Renal cortex interstitium (tissue), 11 donors: Measurements from ENCODE around the gene SIK3. TPM values are rescaled to one million over a fixed set of nuclear protein-coding genes. Genes with fewer than 3 reads are reported as not detected.
A peak's percentile ranks its signal among the peaks of the same experiment; 100 is the strongest.

Experiments used
- DNase-seq, 11 donors: peaks; one replicate each; pipeline ENCODE4 v3.0.0-alpha.2; 2013; ENCODE audit warnings: low read depth in 9 of 11, low spot score in 4 of 11; ENCODE audit errors: extremely low read depth in 1 of 11
- polyA plus RNA-seq, 3 donors: library from polyadenylated mRNA; unstranded; fragments of 120-200 nt; gene quantifications; one replicate each; pipeline ENCODE4 v1.2.1, GENCODE V29; 2013; ENCODE audit not compliant: insufficient read length in 3 of 3

SIK3 gene
- polyA plus RNA-seq, 3 donors, result 34.7 to 48.6 (median 36.1) TPM

- no peak for DNase-seq
Measured at GRCh38 chr11:116955548-116955947, 142.7 kb downstream of the SIK3 start.

DNA sequence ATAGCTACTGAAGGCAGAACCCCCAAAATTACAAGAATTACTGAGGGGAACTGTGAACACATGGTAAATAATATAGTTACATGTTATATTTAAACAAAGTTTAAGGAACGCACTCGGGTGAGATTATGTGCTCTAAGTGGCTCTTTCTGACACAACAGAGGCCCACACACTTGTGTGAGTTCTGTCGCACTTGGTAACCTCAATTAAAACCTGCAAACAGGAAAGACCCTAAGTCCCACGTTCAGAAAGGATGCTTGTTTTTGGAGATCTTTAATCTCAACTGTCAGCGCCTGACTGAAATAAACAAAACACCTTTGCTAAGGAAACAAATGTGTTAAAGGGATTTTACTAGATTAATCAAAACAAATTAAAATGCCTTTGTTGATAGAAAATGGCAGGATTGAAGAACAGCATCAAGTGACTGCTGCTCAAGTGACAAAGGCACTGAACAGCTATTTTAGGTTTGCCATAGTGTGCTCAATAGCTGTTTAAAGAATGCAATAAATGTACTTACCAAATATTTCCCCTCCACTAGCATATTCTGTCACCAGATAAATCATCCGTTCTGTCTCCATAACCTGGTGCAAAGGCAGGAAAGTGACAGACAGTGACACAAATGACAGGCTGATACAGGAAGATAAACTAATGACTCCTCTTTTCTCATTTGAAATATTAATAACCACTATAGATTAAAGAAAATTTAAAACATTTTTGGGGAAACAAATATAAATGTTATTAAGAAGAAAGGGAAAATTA is 144.5 kb downstream of the SIK3 start:
- no peak for DNase-seq

DNA sequence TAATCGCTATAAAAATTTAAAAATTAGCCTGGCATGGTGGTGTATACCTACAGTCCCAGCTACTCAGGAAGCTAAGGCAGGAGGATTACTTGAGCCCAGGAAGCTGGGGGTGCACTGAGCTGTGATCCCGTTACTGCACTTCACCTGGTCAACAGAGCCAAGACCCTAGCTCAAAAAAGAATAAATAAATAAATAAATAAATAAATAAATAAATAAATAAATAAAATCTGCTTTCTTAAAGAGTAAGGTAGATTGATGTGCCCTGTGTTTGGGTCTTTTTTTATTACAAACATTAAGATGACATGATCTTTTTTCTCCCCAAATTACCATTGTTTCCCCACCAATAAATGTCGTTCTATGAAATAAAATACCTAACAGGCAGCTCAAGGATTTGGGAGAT is 146.5 kb downstream of the SIK3 start:
- no peak for DNase-seq

DNA sequence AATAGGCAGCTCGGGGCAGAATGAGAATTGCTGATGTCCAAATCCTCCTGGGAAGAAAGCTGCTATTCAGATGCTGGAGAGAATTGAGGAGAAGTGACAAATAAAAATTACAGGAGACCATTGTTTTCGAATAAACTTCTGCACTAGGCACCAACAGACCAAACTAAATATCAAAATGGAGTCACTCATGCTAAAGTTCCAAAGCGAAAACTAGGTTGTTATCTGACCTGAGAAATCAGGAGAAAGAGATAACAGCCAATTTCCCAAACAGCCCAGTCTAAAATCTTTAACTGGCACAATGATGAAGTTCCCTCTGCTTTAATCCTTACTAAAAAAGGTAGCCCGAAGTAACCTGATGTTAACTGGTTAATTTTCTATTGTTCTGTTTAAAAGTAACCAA is 148.0 kb downstream of the SIK3 start:
- DNase-seq, result no peak

GRCh38 chr11:116948391-116948790 is 149.8 kb downstream of the SIK3 start:
- DNase-seq, result no peak

DNA sequence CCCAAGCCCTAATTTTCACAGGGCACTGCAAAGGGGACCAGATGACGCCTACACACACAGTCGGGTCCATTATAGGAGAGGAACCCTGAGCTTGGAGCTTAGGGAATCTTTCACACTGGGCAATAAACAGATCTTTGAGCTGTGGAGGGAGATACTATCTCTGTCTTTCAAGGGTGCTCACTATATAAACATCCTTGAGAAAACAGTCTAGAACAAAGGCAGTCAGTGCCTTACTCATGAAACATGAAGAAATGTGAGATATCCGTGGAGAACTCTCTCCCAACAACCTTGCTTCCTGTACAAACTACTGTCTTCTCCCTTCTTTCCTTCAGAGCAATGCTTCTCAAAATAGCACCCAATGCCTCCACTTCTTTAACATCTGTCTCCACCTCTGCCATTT is 151.8 kb downstream of the SIK3 start:
- DNase-seq, result no peak

DNA sequence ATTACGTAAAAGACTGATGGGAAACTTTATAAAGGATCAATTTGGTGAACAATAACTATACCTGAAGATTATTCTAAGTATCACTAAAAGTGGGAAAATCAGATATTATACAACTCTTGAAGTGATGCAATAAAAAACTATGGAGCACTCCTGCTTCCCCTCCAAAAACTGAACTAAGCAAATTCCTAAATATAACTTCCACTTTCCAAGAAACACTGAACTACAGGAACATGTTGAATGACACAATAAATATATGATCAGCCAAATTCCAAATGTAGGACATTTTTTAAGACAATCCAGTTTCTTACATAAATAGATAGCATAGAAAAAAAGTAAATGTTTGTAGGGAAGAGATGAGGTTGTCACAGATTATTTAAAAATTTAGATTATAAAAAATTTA is 158.7 kb downstream of the SIK3 start:
- no peak for DNase-seq

- no peak for DNase-seq
Measured at GRCh38 chr11:116938471-116939070, 159.7 kb downstream of the SIK3 start.

DNA sequence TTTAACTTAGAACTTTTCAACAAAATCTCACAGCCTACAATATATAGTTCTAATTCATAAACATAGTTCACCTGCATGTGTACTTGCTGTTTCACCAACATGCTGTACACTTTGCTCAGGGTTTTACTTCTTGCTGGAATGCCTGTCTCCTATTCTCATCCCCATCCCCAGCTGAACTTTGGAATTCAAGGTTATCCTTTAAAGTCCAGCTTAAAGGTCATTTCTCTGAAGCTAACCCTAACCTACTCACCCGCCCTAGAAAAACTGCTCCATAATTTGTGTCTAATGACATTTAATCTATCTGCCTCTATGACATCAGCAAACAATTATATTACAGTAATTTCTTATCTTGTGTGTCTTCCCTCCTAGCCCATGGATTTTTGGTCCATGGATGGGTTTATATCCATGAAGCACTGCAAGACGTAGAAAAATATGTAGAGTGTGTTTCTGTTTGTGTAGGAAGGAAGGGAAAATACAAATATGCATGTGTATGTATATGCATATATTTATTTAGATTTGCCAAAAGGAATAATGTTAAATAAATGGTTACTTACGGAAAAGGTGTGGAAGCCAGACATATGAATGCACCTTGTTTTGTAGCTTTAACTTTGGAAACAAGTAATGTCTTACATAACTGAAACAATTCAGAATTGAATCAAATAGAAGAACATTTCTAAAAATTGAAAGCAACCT is 161.3 kb downstream of the SIK3 start:
- DNase-seq, result no peak

DNA sequence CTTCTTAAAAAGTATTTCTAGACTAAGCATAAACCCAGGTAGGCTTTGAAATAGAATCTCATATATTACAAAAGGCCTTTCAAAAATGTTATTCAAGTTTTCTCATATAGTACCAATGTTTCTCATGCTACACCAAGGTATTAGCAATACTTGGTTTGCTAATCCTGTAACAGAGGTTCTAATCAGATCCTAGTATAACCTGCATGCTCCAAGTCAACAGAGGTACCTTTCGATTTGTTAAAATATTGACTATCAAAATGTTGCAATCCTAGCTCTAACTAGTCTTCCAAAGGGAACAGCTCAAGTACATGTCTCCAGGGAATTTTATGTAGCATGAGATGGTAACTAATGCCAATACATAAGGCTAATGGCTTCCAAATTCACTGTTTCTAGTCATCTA is 162.7 kb downstream of the SIK3 start:
- no peak for DNase-seq

DNA sequence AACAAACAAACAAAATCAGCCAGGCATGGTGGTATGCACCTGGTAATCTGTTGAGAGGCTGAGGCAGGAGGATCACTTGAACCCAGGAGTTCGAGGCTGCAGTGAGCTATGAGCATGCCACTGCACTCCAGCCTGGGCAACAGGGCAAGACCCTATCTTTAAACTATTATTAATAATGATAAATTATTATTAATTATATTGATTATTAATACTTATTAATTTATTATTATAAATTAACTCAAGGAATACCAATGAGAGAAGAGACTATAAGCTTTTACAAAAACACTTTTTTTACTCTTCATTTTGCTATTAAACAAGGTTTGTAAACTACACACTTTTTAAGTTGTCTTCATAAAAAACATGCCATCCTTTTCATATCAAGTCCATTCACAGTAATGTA is 163.1 kb downstream of the SIK3 start:
- DNase-seq, result no peak

- DNase-seq, result no peak
Measured at GRCh38 chr11:116933961-116934360, 164.3 kb downstream of the SIK3 start.

DNA sequence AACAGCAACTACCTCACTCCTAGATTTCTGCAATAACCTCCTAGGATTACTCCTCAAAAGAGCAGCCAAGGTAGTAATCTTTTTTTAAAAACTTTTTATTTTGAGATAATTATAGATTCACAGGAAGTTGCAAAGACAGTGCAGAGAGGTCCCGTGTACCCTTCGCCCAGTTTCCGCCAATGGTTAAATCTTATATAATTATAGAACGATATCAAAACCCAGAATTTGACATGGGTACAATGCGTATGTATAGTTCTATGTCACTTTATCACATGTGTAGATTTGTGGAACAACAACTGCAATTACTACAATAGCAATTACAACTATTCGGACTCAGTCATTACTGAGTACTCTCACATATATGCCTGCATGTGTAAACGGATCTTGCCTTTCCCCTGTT is 166.0 kb downstream of the SIK3 start:
- no peak for DNase-seq

DNA sequence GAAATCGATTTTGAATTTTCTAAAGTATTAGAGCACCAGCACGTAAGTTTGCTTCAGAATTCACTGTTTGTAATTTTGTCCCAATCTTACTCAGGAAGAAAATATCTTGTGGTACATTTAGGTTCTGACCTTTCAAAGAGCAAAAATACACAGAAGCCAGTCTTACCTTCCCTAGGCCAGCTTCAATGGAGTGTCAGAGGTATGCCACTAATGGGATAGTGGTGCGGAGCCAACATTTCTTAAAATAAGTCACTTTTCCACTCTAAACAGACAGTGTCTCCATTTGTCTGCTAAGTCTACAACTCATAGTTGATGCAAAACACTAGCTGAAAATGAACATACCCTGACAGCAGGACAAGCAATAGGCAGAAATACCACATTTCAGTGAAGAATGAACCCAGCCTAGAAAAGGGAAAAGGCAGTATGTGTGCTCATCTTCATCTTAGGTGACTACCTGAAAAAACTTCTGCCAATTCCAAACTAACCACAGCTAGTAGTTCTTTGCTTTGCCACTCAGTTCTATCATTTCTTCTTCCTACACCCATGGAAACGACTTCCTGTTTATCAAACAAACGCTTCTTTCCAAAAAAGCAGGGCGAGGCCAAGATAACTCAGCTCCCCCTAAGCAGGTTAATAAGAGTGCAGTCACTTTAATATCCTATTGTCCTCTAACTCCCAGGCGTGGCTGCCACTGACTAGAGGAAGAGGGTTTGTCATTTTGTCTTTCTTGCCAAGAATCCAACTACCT is 166.8 kb downstream of the SIK3 start:
- DNase-seq, result peak in 1 of 11 donors; percentile 29

GRCh38 chr11:116930586-116930985 is 167.6 kb downstream of the SIK3 start:
- DNase-seq, result no peak

DNA sequence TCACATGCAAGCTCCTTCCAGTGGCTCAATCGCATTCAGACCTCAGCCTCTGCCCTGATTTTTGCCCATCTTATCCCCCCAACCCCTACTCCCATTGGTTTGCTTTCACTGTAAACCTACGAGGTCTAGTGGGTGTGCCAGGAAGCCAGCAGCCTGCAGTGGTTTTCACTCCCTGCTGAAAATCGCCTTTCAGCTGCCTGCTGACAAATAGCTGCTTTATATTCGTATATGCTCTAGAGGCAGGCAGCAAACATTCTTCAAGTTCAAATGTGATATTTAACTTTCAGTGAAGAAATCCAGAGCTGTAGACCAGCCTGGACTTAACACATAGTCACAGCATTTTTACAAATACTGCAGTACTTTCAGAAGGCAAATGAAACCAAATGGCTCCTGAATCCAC is 168.1 kb downstream of the SIK3 start:
- DNase-seq, result peak in 2 of 11 donors; percentile 28 to 34

GRCh38 chr11:116929414-116930090 is 168.7 kb downstream of the SIK3 start:
- DNase-seq, result no peak

DNA sequence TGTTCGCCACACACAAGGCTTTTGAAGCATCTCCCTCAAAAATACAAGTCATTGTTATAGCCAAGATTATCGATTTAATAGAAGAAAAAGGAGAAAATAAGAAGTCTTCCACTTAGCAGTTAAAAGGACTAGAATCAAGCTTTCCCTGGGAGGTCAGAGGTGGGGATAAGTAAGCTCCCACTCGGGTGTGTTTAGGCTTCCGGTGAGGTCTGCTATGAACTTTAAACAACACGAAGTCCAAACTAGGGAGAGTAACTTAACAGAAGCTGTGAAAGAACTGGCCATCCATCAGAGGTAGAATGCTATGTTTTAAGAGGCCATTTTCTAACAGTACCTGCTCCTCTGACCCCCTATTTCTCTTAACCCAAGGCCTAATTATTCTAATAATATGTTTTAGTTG is 169.4 kb downstream of the SIK3 start:
- no peak for DNase-seq

DNA sequence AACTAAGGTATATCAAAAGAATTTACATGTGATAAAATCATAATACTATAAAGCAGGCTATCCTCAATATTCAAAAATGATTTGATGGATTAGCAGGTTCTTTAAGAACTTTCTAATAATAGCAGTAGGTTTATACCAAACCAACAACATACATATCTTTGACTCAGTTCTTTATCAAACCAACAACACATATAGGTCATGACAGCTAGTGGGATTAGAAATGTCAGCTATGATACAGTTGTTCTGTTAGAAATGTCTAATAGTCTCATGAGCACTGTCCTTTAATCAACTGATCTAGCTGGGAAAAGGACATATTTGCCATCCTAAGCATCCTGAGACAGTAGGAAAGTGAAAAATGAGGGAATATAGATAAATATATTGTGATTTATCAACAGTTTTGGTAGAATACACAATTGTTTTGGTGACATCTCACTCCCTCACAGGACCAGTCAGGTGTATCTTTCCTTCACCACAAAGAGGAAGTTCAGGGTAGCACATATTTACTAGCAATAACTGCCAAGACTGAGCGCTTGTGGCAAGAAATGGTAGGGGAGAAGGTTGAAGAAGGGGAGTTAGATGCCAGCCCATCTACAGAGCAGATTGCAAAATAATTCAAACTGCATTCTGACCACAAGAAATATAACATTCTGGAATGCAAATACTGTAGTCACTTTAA is 170.0 kb downstream of the SIK3 start:
- no peak for DNase-seq
